ENCODE results near the gene GTF2A1. TPM values are rescaled to one million over a fixed set of nuclear protein-coding genes. Genes with fewer than 3 reads are reported as not detected.

GTF2A1 gene
- polyA plus RNA-seq, 3 donors = 7.9 to 15.8 (median 9.2) TPM

- intact Hi-C loops (cut with micrococcal nuclease) = no loop called here
- Mint-ChIP-seq H3K4me1 (no peaks in the 10 kb centered on the region), H3K27me3 (ENCODE audit: low read depth in 3 of 3) (peaks cover 0 to 2% (median 2%) of the 10 kb centered on the region in 3 donors), H3K27ac (no peak overlapping the region), H3K9me3 (peaks cover 3 to 7% (median 4%) of the 10 kb centered on the region in 7 donors), H3K36me3 (no peaks in the 10 kb centered on the region), H3K4me3 (no peak overlapping the region)
- DNase-seq = no peak
- H3K27me3 ChIP-seq (ENCODE audit: control insufficient read depth in 2 of 2, insufficient read depth in 2 of 2, low read length in 2 of 2) = no peaks in the 10 kb centered on the region
- H4K20me1 ChIP-seq (ENCODE audit: insufficient read depth, low read length) = no peaks in the 10 kb centered on the region
- no peak for TF ChIP-seq CTCF (IDR thresholded peaks at IDR 0.05)
- no peaks in the 10 kb centered on the region for H3K36me3 ChIP-seq (replicated peaks in 1 of 2; ENCODE audit: control insufficient read depth in 1 of 2, insufficient read depth in 2 of 2, low read length in 2 of 2)
- no peak overlapping the region for H3K9ac ChIP-seq (ENCODE audit: insufficient read depth, low read length, poor library complexity, severe bottlenecking)
- H3K4me2 ChIP-seq (replicated peaks; ENCODE audit: extremely low read depth, low read length, poor library complexity, severe bottlenecking) = no peak overlapping the region
- H3K27ac ChIP-seq (ENCODE audit: low read depth in 1 of 2, low read length in 2 of 2) = no peak overlapping the region
- no peak overlapping the region for H3K4me3 ChIP-seq (replicated peaks in 1 of 3; ENCODE audit: low read depth in 2 of 3, low read length in 3 of 3)
- H2AFZ ChIP-seq (ENCODE audit: insufficient read depth, low read depth, low read length, poor library complexity, severe bottlenecking) = no peak overlapping the region
- H3K79me2 ChIP-seq (ENCODE audit: insufficient read depth, low read length) = no peaks in the 10 kb centered on the region
- H3K9me3 ChIP-seq (replicated peaks in 1 of 2; ENCODE audit: control insufficient read depth in 1 of 2, insufficient read depth in 1 of 2, low read length in 2 of 2) = peaks cover 0 to 6% of the 10 kb centered on the region in 2 donors
- H3K4me1 ChIP-seq (ENCODE audit: control insufficient read depth in 1 of 2, insufficient read depth in 2 of 2, low read length in 2 of 2) = no peaks in the 10 kb centered on the region
These were observed 13.5 kb upstream of the GTF2A1 start for GRCh38 chr14:81234278-81234677.

GRCh38 chr14:81233615-81234014 lies 12.9 kb upstream of the GTF2A1 start:
- Histone ChIP-seq H3K4me1 (ENCODE audit: control insufficient read depth in 1 of 2, insufficient read depth in 2 of 2, low read length in 2 of 2) (no peaks in the 10 kb centered on the region), H3K36me3 (replicated peaks in 1 of 2; ENCODE audit: control insufficient read depth in 1 of 2, insufficient read depth in 2 of 2, low read length in 2 of 2) (no peaks in the 10 kb centered on the region), H4K20me1 (ENCODE audit: insufficient read depth, low read length) (no peaks in the 10 kb centered on the region), H3K4me3 (replicated peaks in 1 of 3; ENCODE audit: low read depth in 2 of 3, low read length in 3 of 3) (no peak overlapping the region), H3K4me2 (replicated peaks; ENCODE audit: extremely low read depth, low read length, poor library complexity, severe bottlenecking) (no peak overlapping the region), H3K27ac (ENCODE audit: low read depth in 1 of 2, low read length in 2 of 2) (no peak overlapping the region), H3K79me2 (ENCODE audit: insufficient read depth, low read length) (no peaks in the 10 kb centered on the region), H2AFZ (ENCODE audit: insufficient read depth, low read depth, low read length, poor library complexity, severe bottlenecking) (no peak overlapping the region), H3K27me3 (ENCODE audit: control insufficient read depth in 2 of 2, insufficient read depth in 2 of 2, low read length in 2 of 2) (no peaks in the 10 kb centered on the region), H3K9ac (ENCODE audit: insufficient read depth, low read length, poor library complexity, severe bottlenecking) (no peak overlapping the region), H3K9me3 (replicated peaks in 1 of 2; ENCODE audit: control insufficient read depth in 1 of 2, insufficient read depth in 1 of 2, low read length in 2 of 2) (peaks cover 0 to 6% of the 10 kb centered on the region in 2 donors)
- Mint-ChIP-seq H3K36me3 (no peaks in the 10 kb centered on the region), H3K27me3 (ENCODE audit: low read depth in 3 of 3) (peaks cover 0 to 2% (median 2%) of the 10 kb centered on the region in 3 donors), H3K9me3 (peaks cover 3 to 7% (median 5%) of the 10 kb centered on the region in 7 donors), H3K27ac (no peak overlapping the region), H3K4me1 (no peaks in the 10 kb centered on the region), H3K4me3 (no peak overlapping the region)
- 100% methylated on average over 1 of the region's 1 CpG for WGBS (ENCODE audit: insufficient coverage)
- TF ChIP-seq CTCF (IDR thresholded peaks at IDR 0.05) = no peak
- intact Hi-C loops (cut with micrococcal nuclease) = no loop called here
- no peak for DNase-seq

Data from CD14-positive monocyte (primary cell).